Measurements from ENCODE around the gene NTN4.
"Not testable (repeated sequence)": the region's sequence is repeated elsewhere in the genome, so short reads cannot be mapped to it uniquely, and the experiment has no call there.

The NTN4 gene

GRCh38 chr12:95624589-95624988 lies 166.0 kb downstream of the NTN4 start:
- DNase-seq (ENCODE audit: low read depth, low spot score): no peak

GRCh38 chr12:95623554-95624170 lies 166.9 kb downstream of the NTN4 start:
- no peak for DNase-seq (ENCODE audit: low read depth, low spot score)

GRCh38 chr12:95622879-95623278 lies 167.7 kb downstream of the NTN4 start:
- no peak for DNase-seq (ENCODE audit: low read depth, low spot score)

GRCh38 chr12:95621725-95622124 lies 168.8 kb downstream of the NTN4 start:
- no peak for DNase-seq (ENCODE audit: low read depth, low spot score)

GRCh38 chr12:95620171-95620570 lies 170.4 kb downstream of the NTN4 start:
- no peak for DNase-seq (ENCODE audit: low read depth, low spot score)

- not testable (repeated sequence) for DNase-seq (ENCODE audit: low read depth, low spot score)
These were observed 174.1 kb downstream of the NTN4 start for GRCh38 chr12:95616470-95616869.

- DNase-seq (ENCODE audit: low read depth, low spot score): no peak
These were observed 174.8 kb downstream of the NTN4 start for GRCh38 chr12:95615749-95616148.

GRCh38 chr12:95614390-95614982 lies 176.1 kb downstream of the NTN4 start:
- no peak for DNase-seq (ENCODE audit: low read depth, low spot score)

GRCh38 chr12:95613021-95613420 lies 177.5 kb downstream of the NTN4 start:
- no peak for DNase-seq (ENCODE audit: low read depth, low spot score)

GRCh38 chr12:95611676-95612309 lies 178.8 kb downstream of the NTN4 start:
- DNase-seq (ENCODE audit: low read depth, low spot score): no peak

GRCh38 chr12:95608252-95609033 lies 182.1 kb downstream of the NTN4 start:
- no peak for DNase-seq (ENCODE audit: low read depth, low spot score)

All from activated CD4-positive, CD25-positive, alpha-beta regulatory T cell treated with anti-CD3 and anti-CD28 coated beads, Interleukin-2, amount 50 U/mL, for 16 hours (primary cell).